Stimulated activated naive CD8-positive, alpha-beta T cell treated with anti-CD3 and anti-CD28 coated beads, Interleukin-15, Interleukin-2, amounts not matched to agents 100 ng/mL and 50 ng/mL, for 24 hours (primary cell): Measurements from ENCODE around the gene ATP5F1C.
"Not testable (repeated sequence)": the region's sequence is repeated elsewhere in the genome, so short reads cannot be mapped to it uniquely, and the experiment has no call there.

ENCODE experiments used
- H3K27ac Mint-ChIP-seq: one replicate; pipeline ENCODE4 v1.8.0; 2021; ENCODE audit warnings: mild to moderate bottlenecking, mixed read lengths
- H3K27me3 Mint-ChIP-seq: one replicate; pipeline ENCODE4 v1.8.0; 2021; ENCODE audit warnings: mixed read lengths
- H3K36me3 Mint-ChIP-seq: one replicate; pipeline ENCODE4 v1.8.0; 2021; ENCODE audit warnings: low read depth, mixed read lengths
- H3K4me1 Mint-ChIP-seq: one replicate; pipeline ENCODE4 v1.8.0; 2021; ENCODE audit warnings: low read depth, mixed read lengths
- H3K4me3 Mint-ChIP-seq: one replicate; pipeline ENCODE4 v1.8.0; 2021; ENCODE audit warnings: mild to moderate bottlenecking, mixed read lengths
- H3K9me3 Mint-ChIP-seq: one replicate; pipeline ENCODE4 v1.8.0; 2021; ENCODE audit warnings: mixed read lengths

The ATP5F1C gene

GRCh38 chr10:7782194-7782593 lies 5.8 kb upstream of the ATP5F1C start:
- peaks cover 48% of the 10 kb centered on the region for H3K36me3 Mint-ChIP-seq
- H3K27ac Mint-ChIP-seq = not testable (repeated sequence)

DNA sequence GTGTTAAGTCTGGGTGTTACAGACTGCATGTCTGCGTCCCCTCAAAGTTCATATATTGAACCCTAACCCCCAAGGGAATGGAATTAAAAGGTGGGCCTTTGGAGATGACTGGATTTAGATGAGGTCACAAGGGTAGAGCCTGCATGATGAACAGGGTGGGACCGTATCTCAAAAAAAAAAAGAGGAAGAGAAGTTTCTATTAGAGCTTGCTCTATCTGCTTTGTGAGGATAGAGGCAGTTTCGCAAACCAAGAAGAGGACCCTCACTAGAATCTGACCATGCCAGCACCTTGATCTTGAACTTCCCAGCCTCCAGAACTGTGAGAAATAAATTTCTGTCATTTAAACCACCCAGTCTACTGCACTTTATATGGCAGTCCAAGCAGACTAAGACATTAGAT lies 1.5 kb upstream of the ATP5F1C start:
- Mint-ChIP-seq H3K27ac (no peak overlapping the region), H3K36me3 (peaks cover 30% of the 10 kb centered on the region), H3K4me1 (peaks cover 46% of the 10 kb centered on the region), H3K4me3 (no peak overlapping the region), H3K27me3 (no peaks in the 10 kb centered on the region), H3K9me3 (no peaks in the 10 kb centered on the region)

More at GRCh38 chr10:7782194-7782593, 5.8 kb upstream of the ATP5F1C start:
- not testable (repeated sequence) for H3K27me3 Mint-ChIP-seq, H3K4me3 Mint-ChIP-seq, H3K9me3 Mint-ChIP-seq
- peaks cover 17% of the 10 kb centered on the region for H3K4me1 Mint-ChIP-seq

DNA sequence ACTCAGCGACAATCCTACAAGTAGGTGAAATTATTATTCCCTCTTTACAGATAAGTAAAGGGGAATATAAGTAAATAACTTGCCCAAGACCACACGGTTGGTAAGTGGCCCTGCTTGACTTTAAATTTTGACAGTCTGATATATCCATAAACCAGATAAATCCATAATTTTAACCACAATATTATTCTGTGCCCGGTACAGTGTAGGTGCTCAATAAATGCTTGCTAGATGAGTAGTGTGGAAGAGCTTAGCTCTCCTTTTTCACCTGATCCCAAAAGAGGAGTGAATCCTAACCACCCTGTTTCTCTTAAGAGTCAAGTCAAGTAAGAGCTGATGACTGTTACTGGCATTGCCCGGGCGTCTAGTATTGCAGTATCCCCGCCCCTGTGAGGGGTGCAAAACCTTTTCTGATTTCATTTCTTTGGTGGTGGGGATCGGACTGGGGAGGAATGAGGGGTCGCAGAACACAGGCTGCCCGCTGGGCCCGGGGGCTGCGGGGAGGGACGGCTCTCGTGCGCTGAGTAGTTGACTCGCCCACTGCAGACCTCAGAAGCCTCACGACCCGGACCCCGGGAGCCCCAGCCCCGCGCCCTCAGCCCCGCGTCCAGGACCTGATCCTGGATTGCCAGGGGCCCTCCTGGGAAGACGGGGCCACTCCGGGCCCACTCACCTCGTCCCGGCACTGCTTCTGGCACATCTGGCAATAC lies 674 bp upstream of the ATP5F1C start:
- no peaks in the 10 kb centered on the region for H3K9me3 Mint-ChIP-seq
- no peaks in the 10 kb centered on the region for H3K27me3 Mint-ChIP-seq
- no peak overlapping the region for H3K4me3 Mint-ChIP-seq
- peaks cover 38% of the 10 kb centered on the region for H3K36me3 Mint-ChIP-seq
- peaks cover 55% of the 10 kb centered on the region for H3K4me1 Mint-ChIP-seq
- no peak overlapping the region for H3K27ac Mint-ChIP-seq

GRCh38 chr10:7788639-7789286 lies 786 bp downstream of the ATP5F1C start:
- H3K4me3 Mint-ChIP-seq = no peak overlapping the region
- H3K9me3 Mint-ChIP-seq = no peaks in the 10 kb centered on the region
- peaks cover 62% of the 10 kb centered on the region for H3K4me1 Mint-ChIP-seq
- H3K36me3 Mint-ChIP-seq = peaks cover 41% of the 10 kb centered on the region
- no peak overlapping the region for H3K27ac Mint-ChIP-seq
- H3K27me3 Mint-ChIP-seq = no peaks in the 10 kb centered on the region

DNA sequence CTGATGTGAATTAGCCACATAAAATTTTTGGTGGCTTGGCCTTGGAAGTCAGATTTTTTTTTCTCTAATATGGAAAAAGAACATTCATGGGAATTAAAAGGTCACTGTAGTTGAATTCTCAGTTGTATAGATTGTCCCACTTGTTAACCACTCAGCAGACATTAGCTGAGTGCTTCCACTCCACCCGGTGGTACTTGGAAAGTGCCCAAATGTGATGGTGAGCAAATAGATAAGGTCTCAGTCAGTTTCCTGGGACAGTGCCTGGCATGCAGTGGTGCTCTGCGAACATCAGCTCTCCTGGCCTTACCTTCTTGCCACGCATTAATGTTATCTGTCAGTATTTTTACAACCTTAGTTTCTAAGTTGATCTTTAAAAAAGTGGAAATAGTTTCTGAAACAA lies 1.4 kb downstream of the ATP5F1C start:
- Mint-ChIP-seq H3K9me3 (no peaks in the 10 kb centered on the region), H3K27ac (peak overlapping the region; percentile 64), H3K36me3 (peaks cover 38% of the 10 kb centered on the region), H3K27me3 (no peaks in the 10 kb centered on the region), H3K4me1 (peaks cover 67% of the 10 kb centered on the region), H3K4me3 (no peak overlapping the region)

DNA sequence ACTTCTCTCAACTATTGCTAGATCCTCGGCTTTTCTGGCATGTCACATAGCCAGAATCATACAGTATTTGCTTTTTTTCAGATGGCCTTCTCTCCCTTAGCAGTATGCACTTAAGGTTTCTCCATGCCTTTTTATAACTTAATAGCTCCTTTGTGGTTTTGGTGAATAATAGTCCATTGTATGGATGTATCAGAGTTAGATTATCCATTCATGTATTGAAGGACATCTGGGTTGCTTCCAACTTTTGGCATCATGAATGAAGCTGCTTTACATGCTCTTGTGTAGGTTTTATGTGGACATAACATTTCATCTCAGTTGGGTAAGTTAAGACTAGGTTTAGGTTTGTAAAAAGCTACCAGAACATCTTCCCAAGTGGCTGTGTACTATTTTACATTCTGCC lies 4.6 kb downstream of the ATP5F1C start:
- Mint-ChIP-seq H3K4me3 (no peak overlapping the region), H3K27me3 (no peaks in the 10 kb centered on the region), H3K9me3 (no peaks in the 10 kb centered on the region), H3K4me1 (peaks cover 81% of the 10 kb centered on the region), H3K27ac (no peak overlapping the region), H3K36me3 (peaks cover 49% of the 10 kb centered on the region)

- Mint-ChIP-seq H3K4me1 (peaks cover 74% of the 10 kb centered on the region), H3K36me3 (peaks cover 62% of the 10 kb centered on the region), H3K9me3 (no peaks in the 10 kb centered on the region), H3K27ac (no peak overlapping the region), H3K27me3 (no peaks in the 10 kb centered on the region), H3K4me3 (no peak overlapping the region)
Measured at GRCh38 chr10:7794251-7795026, 6.5 kb downstream of the ATP5F1C start.

- Mint-ChIP-seq H3K27ac (no peak overlapping the region), H3K36me3 (peaks cover 67% of the 10 kb centered on the region), H3K27me3 (no peaks in the 10 kb centered on the region), H3K4me1 (peaks cover 62% of the 10 kb centered on the region), H3K4me3 (no peak overlapping the region), H3K9me3 (no peaks in the 10 kb centered on the region)
Measured at GRCh38 chr10:7795605-7796004, 7.6 kb downstream of the ATP5F1C start.

- Mint-ChIP-seq H3K36me3 (peaks cover 65% of the 10 kb centered on the region), H3K4me1 (peaks cover 43% of the 10 kb centered on the region), H3K9me3 (no peaks in the 10 kb centered on the region), H3K4me3 (no peak overlapping the region), H3K27me3 (no peaks in the 10 kb centered on the region), H3K27ac (peak overlapping the region; percentile 54)
Measured at GRCh38 chr10:7797582-7797981, 9.6 kb downstream of the ATP5F1C start.

DNA sequence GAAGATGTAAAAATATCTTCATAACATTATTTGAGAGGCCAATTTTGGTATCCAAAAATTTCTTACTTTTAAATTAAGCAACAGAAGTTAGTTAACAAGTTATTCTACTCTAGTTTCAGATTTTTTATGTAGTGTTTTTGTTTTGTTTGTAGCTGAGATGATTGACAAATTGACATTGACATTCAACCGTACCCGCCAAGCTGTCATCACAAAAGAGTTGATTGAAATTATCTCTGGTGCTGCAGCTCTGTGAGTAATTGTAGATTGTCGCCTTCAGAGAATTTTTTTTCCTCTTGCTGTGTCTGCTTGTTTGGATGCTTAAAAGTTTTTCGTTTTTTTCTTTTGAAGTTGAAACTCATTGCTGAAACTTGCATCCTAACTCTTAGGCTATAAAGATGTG lies 14.6 kb downstream of the ATP5F1C start:
- Mint-ChIP-seq H3K9me3 (no peaks in the 10 kb centered on the region), H3K4me3 (no peak overlapping the region), H3K36me3 (peaks cover 72% of the 10 kb centered on the region), H3K27me3 (no peaks in the 10 kb centered on the region), H3K4me1 (peaks cover 2% of the 10 kb centered on the region), H3K27ac (no peak overlapping the region)

- no peaks in the 10 kb centered on the region for H3K4me1 Mint-ChIP-seq
- peaks cover 64% of the 10 kb centered on the region for H3K36me3 Mint-ChIP-seq
- H3K27ac Mint-ChIP-seq = no peak overlapping the region
- no peak overlapping the region for H3K4me3 Mint-ChIP-seq
- no peaks in the 10 kb centered on the region for H3K9me3 Mint-ChIP-seq
- no peaks in the 10 kb centered on the region for H3K27me3 Mint-ChIP-seq
Measured at GRCh38 chr10:7804216-7804615, 16.2 kb downstream of the ATP5F1C start.

- Mint-ChIP-seq H3K4me1 (no peaks in the 10 kb centered on the region), H3K36me3 (peaks cover 64% of the 10 kb centered on the region), H3K27me3 (no peaks in the 10 kb centered on the region), H3K27ac (no peak overlapping the region), H3K9me3 (no peaks in the 10 kb centered on the region), H3K4me3 (no peak overlapping the region)
Measured at GRCh38 chr10:7804741-7805140, 16.8 kb downstream of the ATP5F1C start.

DNA sequence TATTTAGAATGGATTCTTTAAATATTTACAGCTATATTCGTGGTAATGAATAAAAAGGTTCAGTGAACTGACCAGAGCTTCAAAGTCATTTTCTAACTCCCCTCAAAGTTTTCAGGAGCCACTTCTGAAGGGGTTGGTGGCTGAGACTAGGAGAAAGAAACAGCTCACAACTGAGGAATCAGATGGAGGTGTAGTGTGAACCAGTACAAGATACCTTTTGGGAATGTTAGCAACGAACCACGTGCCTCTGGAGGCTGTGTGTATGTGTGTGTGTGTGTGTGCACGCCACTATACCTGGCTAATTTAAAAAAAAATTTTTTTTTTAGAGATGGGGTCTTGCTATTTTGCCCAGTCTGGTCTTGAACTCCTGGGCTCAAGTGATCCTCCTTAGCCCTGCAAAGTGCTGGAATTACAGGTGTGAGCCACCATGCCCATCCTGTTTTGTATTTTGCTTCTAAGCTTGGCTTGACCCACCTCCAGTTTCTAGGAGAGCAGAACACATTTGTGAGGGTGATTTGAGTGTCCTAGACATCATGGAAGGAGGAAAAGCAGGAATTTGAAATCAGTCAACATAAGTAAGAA lies 20.8 kb downstream of the ATP5F1C start:
- Mint-ChIP-seq H3K27ac (no peak overlapping the region), H3K27me3 (no peaks in the 10 kb centered on the region)

DNA sequence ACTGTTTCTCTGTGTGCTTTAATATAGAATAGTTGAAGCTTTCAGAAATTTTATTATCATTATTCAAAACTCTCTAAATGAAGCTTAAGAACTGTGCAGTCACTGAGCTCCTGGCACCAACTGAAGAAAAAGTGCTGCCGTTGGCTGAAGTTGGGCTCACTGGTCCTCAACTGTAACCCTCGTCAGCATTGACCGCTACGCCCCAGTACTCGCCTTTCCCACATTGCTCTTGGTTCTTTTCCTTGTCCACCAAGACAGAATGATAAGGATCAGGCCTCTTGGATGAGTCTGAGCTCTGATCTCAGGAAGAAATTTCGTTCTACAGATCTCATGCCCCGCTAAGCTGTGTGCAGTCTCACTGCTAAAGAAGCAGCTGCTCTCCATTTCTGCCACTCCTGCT lies 22.5 kb downstream of the ATP5F1C start:
- Mint-ChIP-seq H3K27ac (no peak overlapping the region), H3K9me3 (no peaks in the 10 kb centered on the region), H3K4me3 (no peak overlapping the region), H3K4me1 (no peaks in the 10 kb centered on the region), H3K36me3 (peaks cover 19% of the 10 kb centered on the region), H3K27me3 (no peaks in the 10 kb centered on the region)

More for the DNA sequence above, 20.8 kb downstream of the ATP5F1C start:
- peaks cover 34% of the 10 kb centered on the region for H3K36me3 Mint-ChIP-seq
- H3K9me3 Mint-ChIP-seq = no peaks in the 10 kb centered on the region
- no peak overlapping the region for H3K4me3 Mint-ChIP-seq
- H3K4me1 Mint-ChIP-seq = no peaks in the 10 kb centered on the region

DNA sequence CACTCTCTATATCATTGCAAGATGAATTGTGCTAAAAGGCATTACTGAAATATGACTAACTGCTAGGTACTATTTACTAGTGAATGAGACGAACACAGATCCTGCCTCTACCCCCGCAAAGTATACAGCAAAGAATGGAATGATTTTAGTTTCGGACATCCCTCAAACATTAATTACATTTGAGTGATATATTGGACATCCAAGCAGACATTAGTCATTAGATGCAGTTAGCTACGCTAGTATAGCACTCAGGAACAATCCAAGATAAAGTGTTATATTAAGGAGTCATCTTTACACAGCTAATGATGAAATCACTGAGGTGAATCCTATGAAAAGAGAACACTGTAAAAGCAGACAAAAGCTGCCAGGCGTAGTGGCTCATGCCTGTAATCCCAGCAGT lies 23.0 kb downstream of the ATP5F1C start:
- no peaks in the 10 kb centered on the region for H3K4me1 Mint-ChIP-seq
- H3K4me3 Mint-ChIP-seq = no peak overlapping the region
- H3K27ac Mint-ChIP-seq = no peak overlapping the region
- peaks cover 19% of the 10 kb centered on the region for H3K36me3 Mint-ChIP-seq
- H3K9me3 Mint-ChIP-seq = no peaks in the 10 kb centered on the region
- H3K27me3 Mint-ChIP-seq = no peaks in the 10 kb centered on the region
